GM18861 (cell line): ENCODE measurements around the gene MOB3B.

Experiments used
- ATAC-seq: cut with Tn5 transposase; IDR thresholded peaks from one replicate; pipeline ENCODE4 v1.9.1; 2021; ENCODE audit not compliant: unreplicated experiment

MOB3B gene

DNA sequence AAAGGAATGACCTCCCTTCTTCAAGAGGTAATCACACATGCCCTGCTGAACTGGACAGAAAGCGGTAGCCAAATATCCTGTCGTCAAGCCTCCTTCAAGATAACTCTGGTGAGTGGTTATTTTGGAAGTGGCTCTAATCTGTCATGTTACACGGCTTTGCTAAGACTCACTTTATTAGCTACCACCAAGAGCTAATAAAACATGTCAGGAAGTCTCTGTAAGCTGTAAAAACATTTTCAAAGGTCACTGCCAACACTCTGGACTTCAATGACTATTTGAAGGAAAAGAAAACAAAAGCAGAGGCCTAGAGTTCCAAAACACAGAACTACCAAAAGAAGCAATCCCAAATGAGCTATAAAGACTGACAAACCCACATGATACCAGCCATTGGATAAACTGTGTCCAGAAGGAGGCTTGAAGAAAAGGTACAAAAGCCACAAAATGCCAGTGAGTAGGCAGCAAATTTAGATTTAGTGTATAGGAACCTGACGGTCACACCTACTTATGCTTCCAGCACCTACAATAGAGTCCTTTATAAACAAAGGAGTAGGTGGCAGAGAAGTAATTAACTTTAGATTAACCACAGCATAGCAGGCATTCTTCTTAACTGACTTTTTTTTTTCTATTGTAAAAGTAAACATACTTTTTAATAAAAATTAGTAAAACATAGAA lies 135.3 kb downstream of the MOB3B start:
- no peak for ATAC-seq

DNA sequence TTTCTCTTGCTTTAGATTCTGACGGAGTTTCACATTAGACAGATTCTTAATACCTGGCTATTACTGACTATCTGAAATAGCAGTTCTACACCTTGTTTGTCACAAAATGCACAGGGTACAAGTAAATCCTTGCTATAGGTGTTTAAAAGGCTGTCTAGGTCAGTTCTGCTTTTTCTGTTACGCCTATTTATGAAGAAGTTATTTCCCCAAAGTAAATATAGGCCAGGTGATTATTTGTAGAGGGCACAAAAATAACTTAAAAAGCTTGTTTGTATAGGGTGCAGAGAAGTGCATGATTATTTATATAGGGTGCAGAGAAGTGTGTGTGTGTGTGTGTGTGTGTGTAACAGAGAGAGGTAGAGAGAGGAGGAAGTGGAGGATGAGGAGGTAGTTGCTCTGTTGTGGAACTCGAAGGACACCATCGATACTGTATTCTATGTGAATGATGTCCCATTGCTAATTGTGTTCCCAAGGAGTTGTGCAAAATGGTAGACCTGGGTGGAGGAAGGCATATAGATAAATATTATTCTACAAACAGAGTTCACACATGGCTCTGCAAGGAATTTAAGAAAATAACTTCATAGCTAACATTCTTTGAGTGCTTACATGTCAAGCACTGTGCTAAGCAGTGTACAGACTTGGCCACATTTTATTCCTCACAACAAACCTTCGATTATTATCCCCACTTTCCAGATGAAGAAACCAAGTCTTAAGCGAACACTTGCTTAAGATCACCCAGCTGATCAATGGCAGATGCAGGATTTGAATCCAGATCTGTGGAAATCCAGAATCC lies 136.4 kb downstream of the MOB3B start:
- ATAC-seq = no peak

DNA sequence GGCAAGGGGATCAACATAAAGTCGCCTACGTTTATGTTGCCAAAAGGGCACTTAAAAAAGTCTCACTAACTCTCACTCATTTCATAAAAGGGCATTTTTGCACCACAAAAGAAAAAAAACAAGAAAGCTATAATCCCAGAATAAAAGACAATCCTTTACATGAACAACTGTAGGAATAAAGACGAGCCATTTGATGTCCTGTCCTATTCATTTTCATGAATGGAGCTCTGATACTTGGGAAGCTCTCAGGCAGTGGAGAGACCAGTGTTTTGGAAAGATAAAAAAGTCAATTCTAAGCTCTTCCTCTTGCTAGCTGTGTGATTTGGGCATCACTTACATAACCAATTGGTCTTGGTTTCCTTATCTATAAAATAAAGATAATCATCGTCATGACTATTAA lies 137.2 kb downstream of the MOB3B start:
- ATAC-seq = no peak

DNA sequence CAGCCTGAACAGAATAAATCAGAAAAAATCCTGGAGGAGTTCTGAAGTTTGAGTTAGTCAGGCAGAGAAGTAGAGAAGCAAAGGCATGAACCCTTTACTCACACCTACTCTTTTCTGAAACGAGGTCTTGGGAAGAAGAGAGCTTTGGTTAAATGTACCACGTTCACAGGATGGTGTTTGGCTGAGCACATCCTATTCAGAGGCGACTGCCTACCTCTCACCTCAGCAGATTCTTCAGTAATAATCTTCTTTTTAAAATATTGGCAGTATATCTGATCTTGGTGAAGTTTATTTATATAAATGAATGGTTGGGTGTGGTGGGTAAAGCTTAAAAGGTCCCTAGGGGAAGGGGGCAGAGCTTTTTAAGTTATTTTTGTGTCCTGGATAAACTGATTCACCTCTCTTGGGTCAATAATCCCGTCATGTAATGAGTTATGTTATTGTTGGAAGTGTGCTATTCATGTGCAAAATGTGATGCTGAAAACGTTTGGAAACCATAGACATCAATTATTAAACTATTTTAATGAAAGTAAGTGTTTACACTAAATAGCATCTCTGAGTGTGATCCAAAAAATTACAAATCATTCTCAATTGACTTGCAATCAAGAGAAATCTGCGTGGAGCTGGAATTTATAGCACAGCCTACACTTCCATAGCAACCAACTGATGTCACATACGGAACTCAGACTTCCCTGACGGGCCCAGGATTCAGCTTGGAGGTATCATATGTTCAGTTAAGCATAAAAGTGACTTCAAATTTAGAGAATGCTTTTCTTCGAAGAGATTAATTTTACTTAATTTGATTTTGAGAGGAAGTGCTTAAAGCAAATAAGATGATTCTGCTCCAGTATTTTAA lies 138.3 kb downstream of the MOB3B start:
- ATAC-seq = no peak

DNA sequence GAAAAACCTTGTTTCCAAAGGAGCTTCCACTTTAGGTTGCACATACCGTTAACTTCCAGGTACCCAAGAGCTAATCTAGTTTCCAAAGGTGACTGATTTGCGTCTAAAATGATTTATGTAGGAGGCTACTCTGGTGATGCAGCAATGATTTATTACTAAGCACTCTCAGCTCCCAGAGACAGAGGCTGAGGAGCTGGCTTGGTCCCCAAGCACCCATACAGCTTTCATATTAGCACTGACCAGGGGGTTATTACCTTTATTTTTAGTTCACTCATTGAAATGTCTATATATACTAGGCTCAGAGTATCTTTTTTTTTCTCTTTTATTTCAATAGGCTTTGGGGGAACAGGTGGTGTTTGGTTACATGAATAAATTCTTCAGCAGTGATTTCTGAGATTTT lies 141.5 kb downstream of the MOB3B start:
- ATAC-seq = no peak

DNA sequence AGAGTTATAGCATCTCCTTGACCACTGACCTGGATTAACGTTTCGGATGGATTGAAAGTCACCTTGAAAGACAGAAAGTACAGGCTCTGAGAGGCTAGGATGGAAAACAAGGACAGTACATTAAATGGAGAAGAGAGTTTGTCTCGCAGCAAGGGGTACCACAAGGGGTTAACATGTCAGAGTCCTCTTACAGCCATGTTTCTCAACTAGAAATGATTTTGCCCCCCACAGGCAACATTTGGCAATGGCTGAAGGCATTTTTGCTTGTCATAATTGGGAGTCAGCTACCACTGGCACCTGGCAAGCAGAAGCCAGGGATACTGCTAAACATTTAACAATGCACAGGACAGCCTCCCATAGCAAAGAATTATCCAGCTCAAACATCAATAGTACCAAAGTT lies 141.9 kb downstream of the MOB3B start:
- no peak for ATAC-seq

DNA sequence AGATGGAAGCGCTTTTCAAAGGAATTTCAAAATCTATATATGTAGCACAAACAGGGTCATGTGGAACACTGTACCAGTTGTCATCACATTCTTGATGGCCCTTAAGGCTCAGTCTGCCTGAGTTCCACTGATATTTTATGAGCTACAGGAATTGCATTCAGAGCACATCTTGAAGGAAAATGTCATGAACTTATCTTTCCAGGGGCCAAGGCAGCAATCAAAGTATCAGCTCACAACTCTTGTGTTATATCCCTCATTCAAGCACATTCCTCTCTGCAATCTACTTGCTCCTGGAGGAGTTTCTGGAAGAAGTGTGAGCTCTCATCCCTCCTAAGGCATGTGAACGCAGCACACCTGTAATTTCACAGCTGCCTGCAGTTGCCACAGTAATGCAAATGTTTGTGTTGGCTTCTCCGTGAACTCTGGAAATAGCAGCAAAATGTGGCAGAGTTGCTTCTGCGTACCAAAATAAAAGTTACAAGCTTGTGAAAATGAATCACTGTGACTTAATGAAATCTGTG lies 143.0 kb downstream of the MOB3B start:
- no peak for ATAC-seq

DNA sequence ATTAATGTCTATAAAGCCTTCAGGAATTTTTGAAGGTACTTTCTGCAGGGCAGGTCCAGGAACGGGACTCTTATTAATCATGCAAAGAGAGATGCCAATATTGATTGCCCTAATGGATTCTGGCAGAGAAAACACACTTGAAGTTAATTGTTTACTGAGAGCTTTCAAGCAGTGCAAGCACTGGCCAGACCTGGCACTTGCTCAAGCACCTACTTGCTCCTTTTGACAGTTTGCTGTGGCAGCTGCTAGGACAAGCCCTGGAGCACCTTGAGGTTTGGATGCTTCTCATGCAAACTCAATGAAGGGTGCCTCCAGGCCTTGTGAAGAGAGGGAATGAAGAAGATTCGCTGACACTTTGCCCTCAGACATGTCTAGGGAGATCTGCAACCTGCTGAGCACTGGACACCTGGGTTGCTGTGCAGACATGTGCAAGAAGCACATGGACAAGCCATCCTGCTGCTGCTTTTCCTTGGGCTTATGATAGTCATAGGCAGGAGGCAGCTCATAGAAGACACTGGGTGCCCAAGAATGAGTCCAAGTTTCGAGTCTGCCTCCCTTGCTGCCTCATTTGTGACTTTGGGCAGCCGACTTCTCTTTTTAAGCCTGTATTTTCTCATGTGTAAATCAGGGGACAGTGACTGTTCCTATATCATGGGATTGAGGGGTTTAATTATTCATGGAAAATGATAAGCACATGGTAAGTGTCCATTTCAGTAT lies 143.8 kb downstream of the MOB3B start:
- peak; percentile 36 for ATAC-seq

DNA sequence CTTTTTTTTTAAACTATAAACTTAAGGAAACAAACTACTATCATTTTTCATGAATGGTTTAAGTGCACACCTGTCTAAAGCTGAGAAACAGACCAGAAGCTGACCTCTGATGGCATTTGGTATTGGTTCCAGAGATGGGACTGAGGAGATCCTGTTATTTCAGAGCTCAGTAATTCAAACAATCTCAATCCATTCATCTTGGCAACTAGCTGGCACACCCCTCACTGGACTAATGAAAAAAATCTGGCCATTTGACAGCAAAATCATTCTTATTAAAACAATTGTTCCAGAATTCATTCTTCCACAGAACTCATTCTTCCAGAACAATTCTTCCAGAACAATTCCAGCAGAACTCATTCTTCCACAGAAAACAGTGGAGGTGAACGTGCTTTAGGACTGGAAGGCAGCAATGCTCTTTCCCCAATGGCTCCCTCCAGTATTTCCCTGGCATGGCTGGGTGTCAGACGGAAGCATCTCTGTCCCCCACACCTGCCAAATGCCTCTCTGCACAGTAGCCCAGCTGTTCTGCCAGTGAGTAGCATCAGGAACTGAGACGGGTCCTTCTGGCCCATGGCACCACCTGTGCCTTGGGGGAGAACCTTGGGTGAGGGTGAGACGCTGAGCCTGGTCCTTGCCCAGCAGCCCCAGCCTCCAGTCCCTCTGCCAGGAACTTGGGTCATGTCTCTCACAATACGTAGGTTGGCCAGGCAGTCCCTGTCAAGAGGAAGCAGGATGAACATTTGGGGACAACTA lies 145.2 kb downstream of the MOB3B start:
- ATAC-seq = no peak

DNA sequence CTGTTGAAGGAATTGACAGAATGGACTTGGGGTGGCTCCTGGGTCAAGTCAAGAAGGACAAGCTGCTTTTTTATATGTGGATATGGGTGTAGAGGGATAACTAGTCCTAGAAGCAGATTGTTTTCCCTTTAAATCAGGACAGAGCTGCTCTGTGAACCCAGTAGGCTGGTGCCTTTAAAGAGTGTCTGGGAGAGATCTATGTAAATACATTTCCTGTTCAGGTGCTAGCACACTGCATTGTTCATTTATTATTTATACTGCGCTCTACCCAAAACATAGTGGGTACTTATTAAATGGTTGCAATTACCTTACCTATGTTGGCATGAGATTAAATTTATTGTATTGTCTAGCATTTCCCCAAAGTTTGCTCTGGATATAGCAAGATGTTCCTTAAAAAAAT lies 146.1 kb downstream of the MOB3B start:
- ATAC-seq = peak; percentile 37

DNA sequence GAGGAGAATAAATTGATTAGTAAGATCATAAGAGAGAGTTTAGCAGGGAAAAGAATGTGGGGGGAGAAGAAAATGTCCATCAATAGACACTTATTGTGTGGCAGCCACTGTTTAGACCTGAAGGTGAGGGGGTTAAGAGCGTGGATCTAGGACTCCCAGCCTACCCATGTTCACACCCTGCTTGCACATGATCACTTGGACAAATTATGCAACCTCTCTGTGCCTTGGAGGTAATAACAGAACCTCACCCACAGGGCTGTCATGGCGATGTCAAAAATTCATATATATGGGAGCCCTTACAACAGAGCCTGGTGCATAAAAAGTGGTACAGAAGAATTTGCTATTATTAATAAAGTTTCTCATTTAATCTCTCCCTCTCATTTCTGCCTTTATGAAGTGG lies 146.6 kb downstream of the MOB3B start:
- no peak for ATAC-seq

DNA sequence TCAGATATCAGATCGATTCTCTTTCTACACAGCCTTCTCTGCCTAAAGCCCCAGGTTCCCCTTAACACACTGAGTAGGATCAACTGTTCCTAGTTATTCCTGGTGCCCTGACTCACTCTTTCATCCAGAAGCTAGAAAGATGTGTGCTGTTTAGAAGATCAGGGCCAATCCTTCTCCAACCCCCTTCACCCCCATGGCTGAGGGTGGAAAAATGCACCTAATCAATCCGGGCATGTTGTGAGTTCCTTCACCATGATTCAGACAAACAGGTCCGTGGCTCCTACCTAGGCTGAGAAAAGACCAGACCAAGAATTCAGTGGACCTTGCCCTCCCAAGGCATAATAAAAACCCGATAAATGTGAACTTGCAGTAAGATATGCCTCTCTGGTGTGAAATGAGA lies 147.3 kb downstream of the MOB3B start:
- ATAC-seq = no peak

DNA sequence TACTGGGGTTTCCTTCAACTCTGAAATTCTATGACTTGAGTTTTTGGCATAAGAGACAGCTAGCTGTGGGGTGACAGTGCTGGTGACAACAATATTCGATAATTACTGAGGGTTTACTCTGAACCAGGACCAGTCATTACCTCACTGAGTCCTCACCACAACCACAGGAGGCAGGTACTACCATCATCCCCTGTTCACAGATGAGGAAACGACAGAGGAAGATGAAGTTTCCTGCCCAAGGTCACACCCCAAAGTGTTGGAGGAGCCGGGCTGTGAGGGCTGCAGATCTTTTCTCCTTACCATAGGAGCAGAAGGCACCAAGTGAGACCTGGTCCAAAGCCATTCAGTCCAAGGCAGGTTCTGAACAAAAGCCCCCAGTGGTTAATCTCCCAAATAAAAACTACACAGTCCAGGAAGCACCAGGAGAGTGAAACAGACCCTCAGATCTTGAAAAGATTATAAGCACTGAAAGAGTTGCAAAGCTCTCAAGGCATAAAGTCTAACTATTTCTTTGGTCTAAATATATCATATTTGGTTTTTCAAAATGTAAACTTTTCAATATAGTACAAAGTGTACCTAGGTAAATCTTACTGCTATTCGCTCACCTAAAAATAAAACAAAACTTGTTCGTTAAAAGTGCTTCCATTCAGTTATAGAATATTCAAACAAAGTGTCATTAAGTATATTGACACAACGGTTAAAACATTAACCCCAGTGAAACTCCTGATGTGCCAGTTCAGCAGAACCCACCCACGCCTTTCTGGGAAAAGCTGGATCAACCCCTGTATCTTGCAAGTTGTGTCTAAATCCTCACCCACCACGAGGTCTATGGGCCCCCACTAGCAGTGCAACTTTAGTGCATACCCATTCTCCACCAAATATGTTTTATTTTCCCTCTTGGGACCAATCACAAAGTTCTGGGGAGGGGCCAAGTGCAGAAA lies 150.0 kb downstream of the MOB3B start:
- peak; percentile 31 for ATAC-seq

DNA sequence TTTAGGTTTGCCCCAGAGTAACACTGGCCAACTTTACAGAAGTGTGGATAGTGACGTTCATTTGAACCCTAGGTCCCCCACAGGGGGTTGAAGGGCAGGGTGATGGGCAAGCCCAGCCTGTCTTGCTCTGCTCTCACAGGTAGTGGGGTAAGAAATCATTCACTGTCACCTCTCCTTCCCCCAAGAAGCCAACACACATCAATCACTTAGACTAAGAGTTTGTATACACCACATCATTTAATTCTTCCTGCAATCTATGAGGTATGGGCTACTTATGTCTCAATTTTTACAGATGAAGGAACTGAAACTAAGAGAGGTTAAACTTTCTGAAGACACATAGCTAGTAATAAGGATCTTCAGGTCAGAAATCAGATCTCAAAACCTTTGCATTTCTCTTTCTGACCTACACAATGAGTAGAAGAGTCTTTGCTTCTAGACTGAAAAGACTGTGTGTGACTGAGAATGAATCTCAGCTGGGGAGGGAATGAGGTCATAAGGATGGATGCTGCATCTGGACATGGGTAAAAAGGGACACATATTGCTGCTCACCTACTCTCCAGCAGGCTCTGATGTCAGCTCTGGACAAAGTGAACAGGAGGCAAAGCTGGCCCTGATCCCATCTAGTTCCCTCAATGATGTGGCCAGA lies 151.7 kb downstream of the MOB3B start:
- ATAC-seq = peak; percentile 91

DNA sequence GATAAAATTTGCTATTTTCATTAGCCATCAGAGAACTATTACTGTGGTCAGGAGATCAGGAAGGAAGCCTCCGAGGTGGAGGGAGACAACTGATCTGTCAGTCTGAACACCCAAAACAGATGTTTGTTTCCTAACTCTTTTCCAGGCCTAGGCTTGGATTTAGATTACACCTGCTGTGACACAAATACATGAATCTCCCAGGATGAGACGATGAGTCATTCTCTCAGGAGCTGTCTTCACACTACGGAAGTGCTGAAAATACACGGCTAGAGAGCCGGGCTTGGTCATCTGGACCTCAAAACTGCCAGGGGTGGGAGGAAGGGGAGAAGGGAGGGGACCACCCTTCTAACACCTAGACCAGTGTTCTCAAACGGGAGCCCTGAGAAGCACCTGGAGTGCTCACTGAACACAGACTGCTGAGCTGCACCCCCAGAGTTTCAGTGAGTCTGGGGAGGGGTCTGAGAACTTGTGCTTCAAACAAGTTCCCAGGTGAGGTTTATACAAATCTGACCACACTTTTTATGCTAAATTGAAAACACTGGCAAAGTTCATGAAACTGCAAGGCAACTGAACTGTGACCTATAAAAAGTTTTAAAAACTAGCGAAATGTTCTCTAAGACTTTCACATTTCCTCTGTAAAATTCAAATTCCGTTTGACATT lies 152.3 kb downstream of the MOB3B start:
- peak; percentile 18 for ATAC-seq

DNA sequence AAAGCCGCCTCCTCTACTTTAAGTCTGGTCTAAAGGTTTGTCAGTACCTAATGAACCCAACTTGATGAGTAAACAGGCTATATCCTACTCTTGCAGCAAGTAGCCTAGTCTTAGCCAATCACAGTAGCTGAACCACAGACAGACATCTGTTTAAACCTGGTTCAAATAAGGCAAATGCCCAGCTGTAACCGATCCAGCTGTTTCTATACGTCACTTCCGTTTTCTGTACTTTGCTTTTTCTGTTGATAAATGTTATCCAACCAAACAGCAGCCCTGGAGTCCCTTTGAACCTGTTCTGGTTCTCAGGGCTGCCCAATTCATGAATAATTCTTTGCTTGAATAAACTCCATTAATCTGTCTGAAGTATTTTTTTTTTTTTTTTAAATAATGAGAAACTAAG lies 155.8 kb downstream of the MOB3B start:
- no peak for ATAC-seq

DNA sequence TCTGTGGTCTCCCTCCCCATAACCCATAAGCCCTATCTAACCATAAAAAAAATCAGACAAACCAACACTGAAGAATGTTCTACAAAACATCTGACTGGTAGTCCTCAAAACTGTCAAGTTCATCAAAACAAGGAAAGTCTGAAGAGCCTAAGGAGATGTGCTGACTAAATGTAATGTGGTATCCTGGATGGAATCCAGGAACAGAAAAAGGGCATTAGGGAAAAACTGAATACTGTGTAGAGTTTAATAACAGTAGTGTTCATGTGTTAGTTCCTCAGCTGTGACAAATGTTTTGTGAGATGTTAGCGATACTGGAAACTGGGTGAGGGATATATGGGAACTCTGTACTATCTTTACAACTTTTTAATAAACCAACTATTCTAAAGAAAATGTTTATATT lies 157.0 kb downstream of the MOB3B start:
- ATAC-seq = no peak

DNA sequence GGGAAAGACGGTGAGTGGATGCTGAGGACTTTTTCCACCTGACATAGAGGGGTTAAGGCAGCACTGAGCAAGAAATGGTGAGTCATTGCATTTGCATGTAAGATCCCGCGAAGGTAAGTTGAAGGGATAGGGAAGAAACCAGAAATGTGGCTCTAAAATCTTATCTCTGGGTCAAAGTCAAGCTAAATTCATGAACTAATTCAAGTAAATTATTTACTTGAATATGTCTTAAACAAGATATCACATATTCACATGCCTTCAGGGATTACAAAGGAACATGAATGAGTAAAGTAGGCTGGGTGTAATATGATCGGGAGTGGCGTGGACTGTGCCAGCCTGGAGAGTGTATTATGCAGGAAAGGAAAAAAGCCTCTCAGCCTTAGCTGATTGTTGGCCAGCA lies 158.2 kb downstream of the MOB3B start:
- ATAC-seq = no peak
